HL-60 (cell line): ENCODE results near the gene CITED4.

Experiments used
- CTCF ChIP-seq: IDR thresholded peaks from one replicate; pipeline ENCODE4 v1.5.1; 2011; ENCODE audit warnings: low read length, control low read depth, inconsistent platforms; ENCODE audit not compliant: insufficient read depth
- GABPA ChIP-seq: IDR thresholded peaks from 2 replicates; pipeline ENCODE4 v1.6.1; 2012; ENCODE audit warnings: low read depth

GRCh38 chr1:40897513-40897912 lies 35.4 kb upstream of the CITED4 start:
- no peak for TF ChIP-seq CTCF
- no peak for TF ChIP-seq GABPA
